GM18526 (cell line): ENCODE results near the gene PTPN7.
A peak's percentile ranks its signal among the peaks of the same experiment; 100 is the strongest.

Source experiments
- POLR2A ChIP-seq: IDR thresholded peaks from 3 replicates; pipeline ENCODE4 v1.6.1; 2011; ENCODE audit not compliant: insufficient read length; ENCODE audit errors: extremely low read depth

The PTPN7 gene

DNA sequence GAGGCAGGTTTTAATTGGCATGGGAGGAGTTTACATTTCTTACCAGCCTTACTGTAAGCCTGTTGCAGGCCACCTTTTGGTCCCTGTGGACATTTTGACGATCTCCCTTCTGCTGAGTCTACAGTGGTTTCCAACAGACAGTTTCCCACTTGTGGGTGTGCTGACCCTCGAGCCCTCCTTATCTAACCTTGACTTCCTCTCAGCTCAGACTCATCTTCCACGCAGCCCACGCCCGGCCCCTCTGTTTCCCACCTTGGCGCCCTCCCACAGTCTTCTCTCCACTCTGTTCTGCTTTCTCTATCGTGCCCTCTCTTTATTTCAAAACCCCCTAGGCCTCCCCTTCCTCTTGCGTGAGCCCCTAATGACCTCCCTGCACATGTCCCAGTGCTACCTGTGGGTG, 9.8 kb downstream of the PTPN7 start:
- no peak for TF ChIP-seq POLR2A

DNA sequence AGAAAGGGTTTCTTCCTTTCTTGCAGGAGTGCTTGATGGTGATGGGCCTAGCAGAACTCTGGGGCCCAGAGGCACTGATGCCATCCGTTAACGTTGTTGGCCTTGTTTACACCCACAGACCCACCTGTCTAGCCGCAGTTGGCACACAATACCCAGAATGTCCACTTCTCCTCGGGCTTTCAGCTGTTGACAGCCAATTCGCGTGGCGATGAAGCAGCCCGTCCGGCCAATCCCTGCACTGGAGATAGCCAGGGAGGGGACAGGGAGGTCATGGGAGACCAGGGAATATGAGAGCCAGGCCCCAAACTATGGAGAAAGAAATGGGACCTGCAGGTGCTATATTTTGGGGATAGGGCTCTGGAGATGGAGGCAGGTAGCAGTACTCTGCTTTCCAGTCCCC, 10.2 kb downstream of the PTPN7 start:
- TF ChIP-seq POLR2A = no peak

DNA sequence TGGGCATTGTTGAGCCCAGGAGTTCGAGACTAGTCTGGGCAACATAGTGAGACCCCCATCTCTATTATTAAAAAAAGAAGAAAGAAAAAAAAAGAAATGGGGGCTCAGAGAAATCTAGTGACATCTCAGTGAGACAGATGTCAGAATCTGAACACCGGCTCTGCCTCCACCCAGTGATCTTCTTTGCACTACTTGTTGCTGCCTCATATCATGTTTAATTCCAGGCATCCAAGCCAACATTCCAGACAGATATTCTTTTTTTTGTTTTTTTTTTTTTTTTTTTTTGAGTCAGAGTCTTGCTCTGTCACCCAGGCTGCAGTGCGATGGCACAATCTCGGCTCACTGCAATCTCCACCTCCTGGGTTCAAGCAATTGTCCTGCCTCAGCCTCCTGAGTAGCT, 10.8 kb downstream of the PTPN7 start:
- TF ChIP-seq POLR2A = no peak

DNA sequence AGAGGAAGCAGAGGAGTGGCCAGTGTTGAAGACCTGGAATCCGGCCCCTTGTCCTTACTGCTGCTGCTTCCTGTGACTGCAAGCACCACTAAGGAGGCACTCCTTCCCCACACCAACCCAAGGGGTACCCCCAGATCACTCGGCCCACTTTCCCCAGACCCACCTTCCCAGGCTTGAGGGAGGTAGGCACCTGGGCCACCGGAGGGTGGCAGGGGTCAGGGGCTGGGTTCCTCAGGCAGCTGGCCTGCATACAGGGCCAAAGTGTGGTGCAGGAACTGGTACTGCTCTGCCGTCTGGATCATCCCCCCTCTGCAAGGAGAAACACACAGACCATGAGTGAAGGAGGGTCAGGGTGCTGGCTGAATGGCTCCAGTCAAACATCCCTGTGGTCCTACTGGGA, 12.0 kb downstream of the PTPN7 start:
- TF ChIP-seq POLR2A = no peak

DNA sequence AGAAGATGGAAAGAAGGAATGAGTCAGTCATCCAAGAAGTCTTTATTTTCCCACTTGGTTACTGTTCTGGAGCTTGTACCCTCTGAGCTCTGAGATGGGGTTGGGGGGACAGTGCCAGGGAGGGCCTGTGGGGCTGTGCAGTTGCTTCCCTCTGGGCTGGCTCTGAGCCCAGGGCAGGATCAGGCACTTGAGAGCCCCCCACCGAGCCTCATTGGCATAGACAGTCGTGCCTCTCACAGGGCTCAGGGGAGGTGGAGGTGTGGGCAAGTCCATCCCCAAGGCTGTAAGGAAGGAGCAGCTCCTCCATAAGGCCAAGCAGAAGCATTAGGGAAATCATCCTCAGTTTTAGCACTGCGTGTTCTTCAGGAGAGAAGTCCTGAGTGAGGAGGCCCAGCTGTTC, 13.4 kb downstream of the PTPN7 start:
- no peak for TF ChIP-seq POLR2A

DNA sequence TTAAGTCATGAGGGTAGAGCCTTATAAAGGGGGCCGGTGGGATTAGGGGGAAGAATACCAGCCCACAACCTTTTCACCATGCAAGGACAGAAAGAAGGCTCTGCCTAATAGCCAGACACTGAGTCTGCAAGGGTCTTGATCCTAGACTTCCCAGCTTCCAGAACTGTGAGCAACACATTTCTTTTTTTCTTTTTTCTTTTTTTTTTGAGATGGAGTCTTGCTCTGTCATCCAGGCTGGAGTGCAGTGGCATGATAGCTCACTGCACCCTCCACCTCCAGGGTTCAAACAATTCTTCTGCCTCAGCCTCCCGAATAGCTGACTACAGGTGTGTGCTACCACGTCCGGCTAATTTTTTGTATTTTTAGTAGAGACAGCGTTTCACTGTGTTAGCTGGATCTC, 14.1 kb downstream of the PTPN7 start:
- TF ChIP-seq POLR2A = no peak

DNA sequence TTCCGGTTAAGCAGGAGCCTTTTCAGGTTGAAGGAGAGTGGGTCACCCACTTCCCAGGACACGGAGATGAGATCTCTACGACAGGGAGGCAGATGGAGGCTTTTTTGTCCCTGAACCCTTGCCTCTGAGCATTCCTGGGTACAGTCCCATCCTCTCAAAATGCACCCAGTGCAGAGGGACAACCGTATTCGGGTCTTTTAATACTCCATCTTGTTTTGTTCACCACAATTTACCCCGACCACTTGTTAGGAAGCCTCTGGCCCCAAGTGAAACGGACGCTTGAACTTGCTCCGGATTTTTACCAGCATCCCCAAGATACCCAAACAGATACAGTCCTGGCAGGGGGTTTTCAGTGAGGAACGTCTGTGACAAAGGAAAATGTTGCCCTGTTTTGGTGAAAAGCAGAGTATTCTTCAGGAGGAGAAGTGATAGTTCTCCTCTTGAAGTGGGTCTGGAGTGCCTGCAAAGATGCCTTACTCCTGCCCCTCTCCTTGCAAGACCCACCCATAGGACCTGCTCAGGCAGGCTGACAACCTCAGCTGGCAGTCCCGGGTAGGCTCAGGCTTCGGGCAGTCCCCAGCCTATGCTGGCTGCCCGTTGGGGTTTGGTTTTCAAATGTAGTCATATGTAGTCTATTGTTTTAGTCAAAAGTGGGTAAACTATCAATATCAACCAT, 15.2 kb downstream of the PTPN7 start:
- TF ChIP-seq POLR2A = no peak

DNA sequence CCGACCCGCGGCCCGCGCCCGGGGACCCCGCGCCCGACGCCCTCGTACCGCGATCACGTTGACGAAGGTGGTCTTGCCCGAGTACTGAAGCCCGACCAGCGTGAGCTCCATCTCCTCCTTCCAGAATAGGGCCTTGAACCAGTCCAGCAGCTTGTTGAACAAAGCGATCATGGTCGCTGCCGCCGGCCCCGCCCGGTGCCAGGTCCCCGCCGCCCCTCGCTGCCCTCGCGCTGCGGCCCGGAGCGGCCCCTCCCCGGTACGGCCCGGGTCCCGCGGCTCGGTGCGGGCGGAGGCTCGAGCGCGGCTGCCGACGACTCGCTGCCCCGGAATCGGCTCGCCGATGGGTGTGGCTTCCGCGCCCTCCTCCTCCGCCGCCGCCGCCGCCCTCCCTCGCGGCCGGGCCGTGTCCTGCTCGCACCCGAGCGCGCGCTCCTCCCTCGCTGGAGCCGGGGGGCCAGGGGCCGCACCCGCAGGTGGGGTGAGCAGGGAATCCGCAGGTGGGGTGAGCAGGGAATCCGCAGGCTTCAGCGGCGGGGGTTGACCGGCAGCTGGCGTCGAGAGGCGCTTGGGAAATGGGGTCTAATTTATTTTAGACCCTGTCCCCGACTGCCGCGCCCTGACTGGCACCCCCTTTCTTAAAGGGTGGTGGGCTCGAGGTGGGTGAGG, 15.9 kb downstream of the PTPN7 start, which contains the start of gene ARL8A:
Gene ARL8A, minus strand, starts transcription at position 336 of the 666 bp plus-strand sequence. Its CDS starts 165 bp downstream, at position 171.
- TF ChIP-seq POLR2A = peak; percentile 46

DNA sequence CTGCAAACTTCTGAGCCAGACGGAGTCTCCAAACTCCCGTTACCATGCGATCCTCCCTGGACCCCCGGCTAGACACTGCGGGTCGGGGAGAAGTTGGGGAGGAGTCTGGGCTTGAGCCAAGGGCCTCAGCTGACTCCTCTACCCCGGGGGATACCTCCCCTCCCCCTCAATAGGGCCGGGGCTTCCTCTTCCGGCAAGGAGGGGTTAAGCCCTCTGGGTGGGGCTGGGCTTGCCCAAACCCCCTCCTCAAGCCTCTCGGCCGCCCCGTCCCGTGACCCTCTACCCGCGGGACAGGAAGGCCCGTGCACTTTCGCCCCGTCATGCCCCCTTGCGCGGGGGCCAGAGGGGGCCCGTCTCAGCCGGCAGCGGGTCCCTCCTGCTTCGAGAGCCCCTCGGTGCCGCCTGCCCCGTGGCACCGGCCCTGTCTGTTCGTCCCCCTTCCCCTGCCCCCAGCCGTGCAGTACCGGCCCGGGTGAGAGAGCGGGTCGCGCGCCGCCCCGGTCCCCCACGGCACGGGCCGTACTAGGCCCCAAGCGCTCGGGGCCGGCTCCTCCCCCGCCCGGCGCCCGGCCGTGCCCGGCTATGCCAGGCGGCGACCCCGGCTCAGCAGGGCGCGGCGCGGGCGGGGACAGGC, 16.5 kb downstream of the PTPN7 start:
- TF ChIP-seq POLR2A = peak; percentile 38

DNA sequence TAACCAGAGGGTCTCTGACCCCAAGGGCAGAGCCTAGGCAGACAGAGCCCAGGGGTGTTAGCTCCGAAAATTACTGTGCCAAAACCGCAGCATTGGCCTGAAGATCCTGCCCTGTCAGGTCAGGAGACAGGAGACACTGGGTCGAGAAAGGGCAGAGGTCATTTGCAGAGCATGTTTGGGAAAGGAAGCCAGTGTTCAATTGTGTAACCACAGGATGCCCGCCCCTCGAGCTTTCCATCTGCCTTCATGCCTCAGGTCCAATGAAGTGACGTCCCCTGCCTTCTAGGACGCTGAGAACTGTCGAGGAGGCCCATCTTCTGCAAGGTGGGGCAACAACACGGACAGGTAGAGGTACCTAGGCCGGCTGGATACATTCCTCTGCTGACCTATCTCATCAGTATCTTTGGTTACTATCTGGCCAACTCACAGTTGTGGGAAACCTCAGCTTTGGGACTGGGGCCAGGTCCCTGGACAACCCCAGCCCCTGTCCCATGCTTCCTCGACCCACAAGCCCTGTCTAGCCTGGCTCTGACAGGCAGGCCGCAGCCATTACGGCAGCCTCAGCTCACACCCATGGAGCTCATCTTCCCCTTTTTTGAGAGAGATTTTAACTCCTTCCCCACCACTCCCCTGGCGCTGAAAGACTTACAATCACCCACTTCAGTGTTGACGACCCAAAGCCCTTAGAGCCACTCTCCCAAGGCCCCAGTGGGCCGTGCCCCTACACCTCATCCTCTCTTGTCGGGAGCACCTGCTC, 17.2 kb downstream of the PTPN7 start:
- TF ChIP-seq POLR2A = no peak

DNA sequence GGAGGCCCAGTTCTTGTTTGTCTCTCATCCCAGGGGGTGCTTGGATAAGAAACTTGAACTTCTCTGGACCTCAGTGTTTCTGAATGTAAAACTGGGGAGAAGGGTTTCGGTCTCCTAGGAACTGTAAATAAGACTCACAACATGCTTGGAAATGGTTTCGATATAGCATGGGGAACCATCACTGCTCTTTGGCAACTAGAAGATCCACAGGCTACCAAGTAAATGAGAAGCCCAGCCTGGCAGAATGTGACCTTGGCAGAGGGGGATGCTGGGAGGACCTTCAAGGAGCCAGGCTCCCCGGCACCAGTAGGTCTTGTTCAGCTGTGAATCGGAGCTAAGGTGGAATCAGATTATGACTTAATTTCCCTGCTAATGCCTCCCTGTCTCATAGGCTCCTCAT, 19.6 kb downstream of the PTPN7 start:
- TF ChIP-seq POLR2A = no peak

DNA sequence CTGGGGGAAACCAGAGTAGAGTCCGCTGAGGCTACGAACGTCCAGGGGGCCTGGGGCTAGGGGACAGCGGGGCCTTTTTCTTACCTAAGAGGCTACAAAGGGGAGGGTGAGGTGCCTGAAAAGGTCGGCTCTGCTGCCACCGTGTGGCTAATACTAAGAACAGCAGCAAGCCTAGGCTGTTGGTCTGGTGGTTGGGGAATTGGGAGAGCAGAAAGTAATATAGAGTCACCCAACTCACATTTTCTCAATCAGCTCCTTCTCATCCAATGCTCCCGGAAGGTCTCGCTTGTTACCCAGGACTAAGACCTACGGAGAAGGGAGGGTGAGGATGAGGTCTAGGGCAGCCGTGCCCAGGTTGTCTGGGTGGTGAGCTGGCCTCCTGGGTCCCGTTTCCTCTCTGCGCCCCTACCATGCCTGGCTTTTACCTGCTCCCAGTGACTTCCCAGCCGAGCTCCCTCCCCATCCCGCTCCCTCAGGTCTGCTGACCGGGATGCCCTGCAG, 25.1 kb downstream of the PTPN7 start:
- TF ChIP-seq POLR2A = no peak

DNA sequence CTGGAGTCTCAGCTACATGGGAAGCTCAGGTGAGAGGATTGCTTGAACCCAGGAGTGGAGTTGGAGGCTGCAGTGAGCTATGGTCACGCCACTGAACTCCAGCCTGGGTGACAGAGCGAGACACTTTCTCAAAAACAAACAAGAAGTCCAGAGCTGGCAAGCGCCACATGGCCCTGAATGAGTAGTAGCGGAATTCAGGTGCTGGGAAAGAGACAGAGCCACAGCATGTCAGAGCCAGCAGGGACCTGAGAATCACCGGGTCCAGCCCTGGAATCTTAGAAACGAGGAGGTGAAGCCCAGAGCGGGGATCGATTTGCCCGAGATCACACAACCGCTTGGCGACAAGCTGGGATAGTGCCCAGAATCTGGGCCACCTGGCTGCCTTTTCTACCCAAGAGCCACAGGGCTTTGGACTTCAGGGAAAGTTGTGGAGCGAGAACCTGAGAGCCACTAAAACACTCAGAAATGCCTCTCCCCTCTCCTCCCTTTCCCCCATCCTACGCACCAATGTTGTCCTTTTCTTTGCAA, 25.7 kb downstream of the PTPN7 start:
- TF ChIP-seq POLR2A = no peak

DNA sequence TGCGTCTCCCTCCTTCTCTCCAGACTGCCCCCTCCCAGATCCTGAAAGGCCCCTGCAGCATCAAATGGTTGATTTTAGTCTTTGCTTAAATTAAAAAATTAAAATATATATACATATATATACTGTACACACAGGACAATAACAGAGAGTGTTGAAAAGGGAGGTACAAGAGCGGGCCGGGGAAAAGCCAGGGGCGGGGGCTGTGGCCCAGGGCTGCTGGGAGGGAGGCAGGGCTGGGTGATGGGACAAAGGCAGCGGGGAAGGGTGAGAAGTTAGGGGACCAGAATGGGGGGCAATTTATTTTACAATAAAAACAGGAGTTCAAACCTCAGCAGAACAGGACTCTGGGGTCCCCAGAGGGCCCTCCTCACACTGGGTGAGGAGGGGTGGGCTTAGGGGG, 26.4 kb downstream of the PTPN7 start:
- TF ChIP-seq POLR2A = no peak

DNA sequence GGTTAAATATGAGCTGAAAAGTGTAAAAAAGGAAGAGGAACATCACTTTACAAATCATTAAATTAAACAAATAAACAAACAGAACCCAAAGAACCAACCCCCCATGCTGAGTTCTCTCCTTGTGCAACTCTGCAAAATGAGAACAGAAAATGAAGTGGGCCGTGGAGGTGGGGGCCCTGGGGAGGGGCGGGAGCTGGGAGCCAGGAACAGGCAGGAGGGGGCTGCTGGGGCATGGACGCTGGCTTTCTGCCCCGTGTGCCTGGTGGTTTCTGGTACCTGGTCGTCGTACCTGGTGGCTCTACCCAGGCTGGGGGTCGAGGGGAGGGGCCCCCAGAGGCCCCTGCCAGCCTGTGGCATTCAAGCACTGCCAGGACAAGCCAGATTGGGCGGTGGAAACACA, 26.9 kb downstream of the PTPN7 start:
- TF ChIP-seq POLR2A = no peak

DNA sequence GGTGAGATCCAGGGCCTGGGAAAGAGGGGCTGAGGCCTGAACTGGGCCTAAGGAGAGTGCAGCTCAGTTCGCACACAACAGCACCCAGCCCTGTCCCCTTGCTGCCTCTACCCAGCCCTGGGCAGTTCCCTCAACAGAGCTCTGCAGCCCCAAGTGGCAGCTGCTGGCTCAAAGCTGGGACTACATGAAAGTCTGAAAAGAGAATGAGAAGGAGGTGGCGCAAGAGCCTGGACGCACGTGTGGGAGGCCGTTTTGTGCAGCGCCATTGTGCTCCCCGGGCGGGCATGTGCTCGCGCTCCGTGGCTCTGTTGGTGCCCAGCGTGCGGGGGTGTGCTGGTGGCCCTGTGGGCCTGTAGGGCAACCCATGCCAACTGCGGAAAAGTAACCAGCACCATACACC, 27.4 kb downstream of the PTPN7 start:
- TF ChIP-seq POLR2A = no peak
